GM12801 (cell line): ENCODE results near the gene LILRA5.

Experiments
- CTCF ChIP-seq: IDR thresholded peaks from one replicate; pipeline ENCODE4 v1.5.1; 2011; ENCODE audit warnings: control low read depth; ENCODE audit not compliant: insufficient read length; ENCODE audit errors: extremely low read depth

LILRA5 gene

GRCh38 chr19:54351474-54351873 is 38.5 kb upstream of the LILRA5 start:
- TF ChIP-seq CTCF, result no peak

DNA sequence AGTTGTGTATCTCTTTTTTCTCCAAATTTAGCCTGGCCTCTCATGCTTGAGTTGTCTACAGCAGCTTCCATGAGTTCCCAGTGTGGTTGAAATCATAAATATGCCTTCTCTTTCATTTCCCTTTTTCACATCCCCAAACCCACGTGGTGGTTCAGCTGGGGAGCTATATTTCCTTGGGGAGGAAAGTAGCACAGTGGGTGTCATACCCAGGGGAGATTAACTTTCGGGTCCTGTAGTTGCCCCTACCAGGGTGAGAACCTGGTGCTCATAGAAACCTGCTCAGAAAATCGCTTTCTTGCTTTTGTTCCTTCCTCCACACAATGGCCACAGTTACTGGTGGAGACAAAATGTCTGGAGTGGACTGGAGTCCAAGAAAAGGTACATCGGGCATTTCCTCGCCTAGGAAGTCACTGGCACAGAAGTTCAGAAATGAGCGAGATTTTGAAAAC is 33.0 kb upstream of the LILRA5 start:
- TF ChIP-seq CTCF, result no peak

DNA sequence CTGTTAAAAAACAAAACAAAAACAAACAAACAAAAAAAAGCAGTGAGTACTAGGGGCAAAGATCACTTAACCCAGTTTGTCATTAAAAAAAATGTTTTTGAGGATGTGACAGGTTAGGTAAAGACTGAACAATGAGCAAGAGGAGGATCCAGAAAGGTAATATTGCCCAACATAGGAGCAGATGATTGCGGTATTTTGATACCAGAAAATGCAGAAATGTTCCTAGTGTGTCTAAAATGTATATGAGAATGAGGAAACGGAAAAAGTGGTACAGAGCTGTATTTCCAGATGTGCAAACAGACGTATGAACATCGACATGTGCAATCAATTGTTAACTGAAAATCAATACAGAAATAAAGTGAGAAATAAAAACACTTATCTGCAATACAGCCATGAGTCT is 30.9 kb upstream of the LILRA5 start:
- TF ChIP-seq CTCF, result no peak

- no peak for TF ChIP-seq CTCF
Observed at GRCh38 chr19:54341295-54341694, 28.3 kb upstream of the LILRA5 start.

DNA sequence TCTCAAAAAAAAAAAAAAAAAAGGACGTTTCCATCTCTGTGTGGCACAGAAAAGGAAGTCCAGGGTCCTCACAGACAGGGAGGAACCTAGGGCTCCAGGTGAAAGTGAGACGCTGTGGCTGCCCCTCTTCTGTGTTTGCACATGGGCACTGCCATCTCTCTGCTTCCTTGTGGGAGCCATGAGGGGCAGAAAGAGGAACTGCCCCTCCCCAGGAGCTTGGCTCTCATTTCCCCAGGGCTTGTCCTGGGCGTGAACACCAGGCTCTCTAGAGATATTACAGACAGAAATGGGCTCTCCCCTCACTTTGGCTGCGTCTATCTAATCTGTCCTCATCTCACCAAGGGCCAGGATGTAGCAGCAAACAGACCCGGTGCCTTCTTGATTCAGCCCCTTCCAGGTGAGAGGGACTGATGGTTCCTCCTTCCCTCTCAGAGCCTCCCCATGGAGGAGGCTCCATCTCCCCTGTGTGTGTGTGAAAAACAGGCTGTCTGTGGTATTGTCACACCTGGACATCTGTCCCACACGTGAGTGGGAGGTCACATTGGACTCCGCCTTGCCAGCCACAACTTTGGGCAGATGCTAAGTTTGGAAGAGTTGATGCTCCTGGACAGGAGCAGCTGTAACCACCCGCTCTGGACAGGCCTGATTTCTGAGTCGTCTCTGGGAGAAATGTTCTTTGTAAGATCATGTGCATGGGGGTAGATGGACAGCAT is 26.8 kb upstream of the LILRA5 start:
- TF ChIP-seq CTCF, result no peak

- no peak for TF ChIP-seq CTCF
Observed at GRCh38 chr19:54338521-54338920, 25.6 kb upstream of the LILRA5 start.

- no peak for TF ChIP-seq CTCF
Observed at GRCh38 chr19:54337858-54338230, 24.9 kb upstream of the LILRA5 start.
